Parathyroid adenoma (tissue), 2 donors: Measurements from ENCODE around the gene GDPD1.

Experiments
- H2AFZ ChIP-seq: fragments of 300-600 bp; sonication (generic); one replicate; pipeline ENCODE4 v1.7.0; 2017; ENCODE audit warnings: antibody characterized with exemption, mild to moderate bottlenecking
- H3K27ac ChIP-seq: fragments of 300-600 bp; sonication (generic); one replicate; pipeline ENCODE4 v1.7.0; 2017
- H3K27me3 ChIP-seq: fragments of 300-600 bp; sonication (generic); one replicate; pipeline ENCODE4 v1.7.0; 2017; ENCODE audit warnings: low read length; ENCODE audit not compliant: control insufficient read depth, insufficient read depth
- H3K36me3 ChIP-seq: fragments of 300-600 bp; sonication (generic); one replicate; pipeline ENCODE4 v1.7.0; 2017; ENCODE audit warnings: low read length; ENCODE audit not compliant: control insufficient read depth, insufficient read depth
- H3K4me1 ChIP-seq: fragments of 300-600 bp; sonication (generic); one replicate; pipeline ENCODE4 v1.7.0; 2017; ENCODE audit warnings: control low read depth
- H3K4me2 ChIP-seq: fragments of 300-600 bp; sonication (generic); one replicate; pipeline ENCODE4 v1.7.0; 2017; ENCODE audit warnings: low read length
- H3K4me3 ChIP-seq: fragments of 300-600 bp; sonication (generic); one replicate; pipeline ENCODE4 v1.7.0; 2017; ENCODE audit warnings: low read depth, low read length
- H3K79me2 ChIP-seq: fragments of 300-600 bp; sonication (generic); one replicate; pipeline ENCODE4 v1.7.0; 2017; ENCODE audit warnings: control low read depth
- H3K9ac ChIP-seq: fragments of 300-600 bp; sonication (generic); one replicate; pipeline ENCODE4 v1.7.0; 2017; ENCODE audit warnings: mild to moderate bottlenecking
- H3K9me3 ChIP-seq: fragments of 300-600 bp; sonication (generic); one replicate; pipeline ENCODE4 v1.7.0; 2017; ENCODE audit warnings: low read length; ENCODE audit not compliant: control insufficient read depth
- CTCF ChIP-seq: fragments of 300-600 bp; sonication (generic); IDR thresholded peaks from one replicate; pipeline ENCODE4 v1.7.0; 2017; ENCODE audit warnings: antibody characterized with exemption, mild to moderate bottlenecking
- donor health status: primary hyperparathyroidism.

Gene GDPD1

GRCh38 chr17:59299400-59300092 lies 79.2 kb downstream of the GDPD1 start:
- no peak overlapping the region for H2AFZ ChIP-seq
- no peaks in the 10 kb centered on the region for H3K9me3 ChIP-seq
- H3K9ac ChIP-seq = no peak overlapping the region
- TF ChIP-seq CTCF = no peak
- H3K4me3 ChIP-seq = no peak overlapping the region
- no peaks in the 10 kb centered on the region for H3K36me3 ChIP-seq
- H3K4me1 ChIP-seq = peaks cover 20% of the 10 kb centered on the region
- H3K4me2 ChIP-seq = no peak overlapping the region
- no peak overlapping the region for H3K27ac ChIP-seq
- H3K79me2 ChIP-seq = no peaks in the 10 kb centered on the region
- H3K27me3 ChIP-seq = no peaks in the 10 kb centered on the region

DNA sequence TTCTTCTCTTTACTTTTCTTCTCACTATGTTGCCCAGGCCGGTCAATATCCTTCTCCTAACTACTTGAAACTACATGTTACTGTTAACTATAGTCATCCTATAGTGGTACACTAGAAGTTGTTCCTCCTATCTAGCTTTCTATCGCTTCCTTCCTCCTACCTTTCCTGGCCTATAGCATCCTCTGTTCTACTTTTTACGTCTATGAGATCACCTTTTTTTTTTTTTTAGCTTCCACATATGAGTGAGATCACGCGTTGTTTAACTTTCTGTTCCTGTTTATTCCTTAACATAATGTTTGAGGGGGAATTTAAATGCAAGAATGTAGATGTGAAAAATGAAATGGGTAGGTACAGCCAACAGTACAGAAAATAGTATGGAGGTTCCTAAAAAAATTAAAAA lies 80.6 kb downstream of the GDPD1 start:
- peaks cover 10% of the 10 kb centered on the region for H3K4me1 ChIP-seq

GRCh38 chr17:59304811-59305210 lies 84.5 kb downstream of the GDPD1 start:
- Histone ChIP-seq H3K79me2 (no peaks in the 10 kb centered on the region), H3K36me3 (no peaks in the 10 kb centered on the region)
- no peak for TF ChIP-seq CTCF

More for the DNA sequence above, 80.6 kb downstream of the GDPD1 start:
- H3K27ac ChIP-seq = no peak overlapping the region
- no peak overlapping the region for H2AFZ ChIP-seq
- H3K9me3 ChIP-seq = no peaks in the 10 kb centered on the region
- H3K9ac ChIP-seq = no peak overlapping the region
- H3K36me3 ChIP-seq = no peaks in the 10 kb centered on the region
- no peak for TF ChIP-seq CTCF
- no peak overlapping the region for H3K4me3 ChIP-seq
- H3K4me2 ChIP-seq = no peak overlapping the region
- H3K79me2 ChIP-seq = no peaks in the 10 kb centered on the region
- no peaks in the 10 kb centered on the region for H3K27me3 ChIP-seq

GRCh38 chr17:59310263-59310920 lies 90.1 kb downstream of the GDPD1 start:
- H3K9ac ChIP-seq = no peak overlapping the region
- TF ChIP-seq CTCF = no peak
- H3K36me3 ChIP-seq = no peaks in the 10 kb centered on the region
- H3K79me2 ChIP-seq = no peaks in the 10 kb centered on the region
- H3K9me3 ChIP-seq = no peaks in the 10 kb centered on the region
- H3K4me2 ChIP-seq = no peak overlapping the region
- H3K27ac ChIP-seq = no peak overlapping the region
- H3K4me1 ChIP-seq = no peaks in the 10 kb centered on the region
- no peak overlapping the region for H3K4me3 ChIP-seq
- peak overlapping the region; percentile 77 for H2AFZ ChIP-seq
- no peaks in the 10 kb centered on the region for H3K27me3 ChIP-seq

More at GRCh38 chr17:59304811-59305210, 84.5 kb downstream of the GDPD1 start:
- Histone ChIP-seq H3K9me3 (no peaks in the 10 kb centered on the region), H3K9ac (no peak overlapping the region), H3K4me2 (no peak overlapping the region), H3K27me3 (no peaks in the 10 kb centered on the region), H3K4me1 (no peaks in the 10 kb centered on the region), H3K4me3 (no peak overlapping the region), H3K27ac (no peak overlapping the region), H2AFZ (peak overlapping the region; percentile 29)
